ENCODE results near the gene CPNE8. TPM values are rescaled to one million over a fixed set of nuclear protein-coding genes. Genes with fewer than 3 reads are reported as not detected.
"Not testable (repeated sequence)": the region's sequence is repeated elsewhere in the genome, so short reads cannot be mapped to it uniquely, and the experiment has no call there.

CPNE8 gene
- total RNA-seq, 1 experiment from 2014 or later, result 10.9 TPM

GRCh38 chr12:38759621-38760020 is 145.8 kb downstream of the CPNE8 start:
- DNase-seq, result no peak
- Histone ChIP-seq H3K36me3 (replicated peaks; ENCODE audit: control insufficient read depth, insufficient read depth, low read length) (no peaks in the 10 kb centered on the region), H3K27me3 (ENCODE audit: control insufficient read depth, insufficient read depth, low read length) (no peaks in the 10 kb centered on the region), H3K4me3 (ENCODE audit: insufficient read depth, low read depth, low read length) (no peak overlapping the region)

- H3K36me3 ChIP-seq (replicated peaks; ENCODE audit: control insufficient read depth, insufficient read depth, low read length), result no peaks in the 10 kb centered on the region
- no peak for DNase-seq
- H3K4me3 ChIP-seq (ENCODE audit: insufficient read depth, low read depth, low read length), result no peak overlapping the region
- H3K27me3 ChIP-seq (ENCODE audit: control insufficient read depth, insufficient read depth, low read length), result no peaks in the 10 kb centered on the region
Observed at GRCh38 chr12:38746744-38747143, 158.6 kb downstream of the CPNE8 start.

GRCh38 chr12:38745601-38746000 is 159.8 kb downstream of the CPNE8 start:
- no peaks in the 10 kb centered on the region for H3K27me3 ChIP-seq (ENCODE audit: control insufficient read depth, insufficient read depth, low read length)
- peak; percentile 25 for DNase-seq
- H3K36me3 ChIP-seq (replicated peaks; ENCODE audit: control insufficient read depth, insufficient read depth, low read length), result no peaks in the 10 kb centered on the region
- no peak overlapping the region for H3K4me3 ChIP-seq (ENCODE audit: insufficient read depth, low read depth, low read length)

GRCh38 chr12:38744041-38744440 is 161.3 kb downstream of the CPNE8 start:
- Histone ChIP-seq H3K27me3 (ENCODE audit: control insufficient read depth, insufficient read depth, low read length) (no peaks in the 10 kb centered on the region), H3K36me3 (replicated peaks; ENCODE audit: control insufficient read depth, insufficient read depth, low read length) (no peaks in the 10 kb centered on the region)
- DNase-seq, result no peak

GRCh38 chr12:38742496-38742895 is 162.9 kb downstream of the CPNE8 start:
- H3K36me3 ChIP-seq (replicated peaks; ENCODE audit: control insufficient read depth, insufficient read depth, low read length); H3K4me3 ChIP-seq (ENCODE audit: insufficient read depth, low read depth, low read length); H3K27me3 ChIP-seq (ENCODE audit: control insufficient read depth, insufficient read depth, low read length); DNase-seq: not testable (repeated sequence)

More at GRCh38 chr12:38744041-38744440, 161.3 kb downstream of the CPNE8 start:
- H3K4me3 ChIP-seq (ENCODE audit: insufficient read depth, low read depth, low read length), result no peak overlapping the region

GRCh38 chr12:38736821-38737220 is 168.6 kb downstream of the CPNE8 start:
- Histone ChIP-seq H3K27me3 (ENCODE audit: control insufficient read depth, insufficient read depth, low read length) (no peaks in the 10 kb centered on the region), H3K4me3 (ENCODE audit: insufficient read depth, low read depth, low read length) (no peak overlapping the region), H3K36me3 (replicated peaks; ENCODE audit: control insufficient read depth, insufficient read depth, low read length) (no peaks in the 10 kb centered on the region)
- no peak for DNase-seq

GRCh38 chr12:38732761-38733160 is 172.6 kb downstream of the CPNE8 start:
- Histone ChIP-seq H3K4me3 (ENCODE audit: insufficient read depth, low read depth, low read length) (no peak overlapping the region), H3K36me3 (replicated peaks; ENCODE audit: control insufficient read depth, insufficient read depth, low read length) (no peaks in the 10 kb centered on the region), H3K27me3 (ENCODE audit: control insufficient read depth, insufficient read depth, low read length) (no peaks in the 10 kb centered on the region)
- DNase-seq, result no peak

GRCh38 chr12:38728894-38729293 is 176.5 kb downstream of the CPNE8 start:
- no peak for DNase-seq
- H3K4me3 ChIP-seq (ENCODE audit: insufficient read depth, low read depth, low read length), result no peak overlapping the region
- H3K36me3 ChIP-seq (replicated peaks; ENCODE audit: control insufficient read depth, insufficient read depth, low read length), result no peaks in the 10 kb centered on the region
- no peaks in the 10 kb centered on the region for H3K27me3 ChIP-seq (ENCODE audit: control insufficient read depth, insufficient read depth, low read length)

- DNase-seq, result no peak
- no peaks in the 10 kb centered on the region for H3K36me3 ChIP-seq (replicated peaks; ENCODE audit: control insufficient read depth, insufficient read depth, low read length)
- no peak overlapping the region for H3K4me3 ChIP-seq (ENCODE audit: insufficient read depth, low read depth, low read length)
- no peaks in the 10 kb centered on the region for H3K27me3 ChIP-seq (ENCODE audit: control insufficient read depth, insufficient read depth, low read length)
Observed at GRCh38 chr12:38721611-38722252, 183.7 kb downstream of the CPNE8 start.

- no peak for DNase-seq
- no peaks in the 10 kb centered on the region for H3K27me3 ChIP-seq (ENCODE audit: control insufficient read depth, insufficient read depth, low read length)
- H3K4me3 ChIP-seq (ENCODE audit: insufficient read depth, low read depth, low read length), result no peak overlapping the region
- no peaks in the 10 kb centered on the region for H3K36me3 ChIP-seq (replicated peaks; ENCODE audit: control insufficient read depth, insufficient read depth, low read length)
Observed at GRCh38 chr12:38720661-38721060, 184.7 kb downstream of the CPNE8 start.

- no peaks in the 10 kb centered on the region for H3K36me3 ChIP-seq (replicated peaks; ENCODE audit: control insufficient read depth, insufficient read depth, low read length)
- no peaks in the 10 kb centered on the region for H3K27me3 ChIP-seq (ENCODE audit: control insufficient read depth, insufficient read depth, low read length)
Observed at GRCh38 chr12:38713294-38713693, 192.1 kb downstream of the CPNE8 start.

GRCh38 chr12:38711054-38711453 is 194.3 kb downstream of the CPNE8 start:
- DNase-seq, result no peak
- H3K36me3 ChIP-seq (replicated peaks; ENCODE audit: control insufficient read depth, insufficient read depth, low read length), result no peaks in the 10 kb centered on the region
- H3K27me3 ChIP-seq (ENCODE audit: control insufficient read depth, insufficient read depth, low read length), result no peaks in the 10 kb centered on the region
- H3K4me3 ChIP-seq (ENCODE audit: insufficient read depth, low read depth, low read length), result no peak overlapping the region

More at GRCh38 chr12:38713294-38713693, 192.1 kb downstream of the CPNE8 start:
- DNase-seq, result no peak
- no peak overlapping the region for H3K4me3 ChIP-seq (ENCODE audit: insufficient read depth, low read depth, low read length)

GRCh38 chr12:38708466-38708865 is 196.9 kb downstream of the CPNE8 start:
- Histone ChIP-seq H3K27me3 (ENCODE audit: control insufficient read depth, insufficient read depth, low read length) (no peaks in the 10 kb centered on the region), H3K36me3 (replicated peaks; ENCODE audit: control insufficient read depth, insufficient read depth, low read length) (no peaks in the 10 kb centered on the region)

GRCh38 chr12:38707648-38708047 is 197.7 kb downstream of the CPNE8 start:
- no peaks in the 10 kb centered on the region for H3K27me3 ChIP-seq (ENCODE audit: control insufficient read depth, insufficient read depth, low read length)

More at GRCh38 chr12:38708466-38708865, 196.9 kb downstream of the CPNE8 start:
- DNase-seq, result no peak
- no peak overlapping the region for H3K4me3 ChIP-seq (ENCODE audit: insufficient read depth, low read depth, low read length)

GRCh38 chr12:38697289-38697688 is 208.1 kb downstream of the CPNE8 start:
- H3K4me3 ChIP-seq (ENCODE audit: insufficient read depth, low read depth, low read length), result no peak overlapping the region
- H3K27me3 ChIP-seq (ENCODE audit: control insufficient read depth, insufficient read depth, low read length), result no peaks in the 10 kb centered on the region
- no peak for DNase-seq
- no peaks in the 10 kb centered on the region for H3K36me3 ChIP-seq (replicated peaks; ENCODE audit: control insufficient read depth, insufficient read depth, low read length)

More at GRCh38 chr12:38707648-38708047, 197.7 kb downstream of the CPNE8 start:
- no peaks in the 10 kb centered on the region for H3K36me3 ChIP-seq (replicated peaks; ENCODE audit: control insufficient read depth, insufficient read depth, low read length)
- H3K4me3 ChIP-seq (ENCODE audit: insufficient read depth, low read depth, low read length), result no peak overlapping the region
- DNase-seq, result no peak

GRCh38 chr12:38695057-38695456 is 210.3 kb downstream of the CPNE8 start:
- no peak overlapping the region for H3K4me3 ChIP-seq (ENCODE audit: insufficient read depth, low read depth, low read length)
- DNase-seq, result no peak
- no peaks in the 10 kb centered on the region for H3K36me3 ChIP-seq (replicated peaks; ENCODE audit: control insufficient read depth, insufficient read depth, low read length)
- H3K27me3 ChIP-seq (ENCODE audit: control insufficient read depth, insufficient read depth, low read length), result no peaks in the 10 kb centered on the region

Measured in H7 (cell line).